Stimulated activated CD4-positive, alpha-beta T cell treated with anti-CD3 and anti-CD28 coated beads, Interleukin-15, amount 100 ng/mL, for 48 hours (primary cell): ENCODE results near the gene ZNF48.
A peak's percentile ranks its signal among the peaks of the same experiment; 100 is the strongest.

Experiments used
- DNase-seq, 2 donors: peaks; one replicate each; pipeline ENCODE4 v3.0.0-alpha.2; 2020; ENCODE audit warnings: low read depth in 2 of 2

The ZNF48 gene

DNA sequence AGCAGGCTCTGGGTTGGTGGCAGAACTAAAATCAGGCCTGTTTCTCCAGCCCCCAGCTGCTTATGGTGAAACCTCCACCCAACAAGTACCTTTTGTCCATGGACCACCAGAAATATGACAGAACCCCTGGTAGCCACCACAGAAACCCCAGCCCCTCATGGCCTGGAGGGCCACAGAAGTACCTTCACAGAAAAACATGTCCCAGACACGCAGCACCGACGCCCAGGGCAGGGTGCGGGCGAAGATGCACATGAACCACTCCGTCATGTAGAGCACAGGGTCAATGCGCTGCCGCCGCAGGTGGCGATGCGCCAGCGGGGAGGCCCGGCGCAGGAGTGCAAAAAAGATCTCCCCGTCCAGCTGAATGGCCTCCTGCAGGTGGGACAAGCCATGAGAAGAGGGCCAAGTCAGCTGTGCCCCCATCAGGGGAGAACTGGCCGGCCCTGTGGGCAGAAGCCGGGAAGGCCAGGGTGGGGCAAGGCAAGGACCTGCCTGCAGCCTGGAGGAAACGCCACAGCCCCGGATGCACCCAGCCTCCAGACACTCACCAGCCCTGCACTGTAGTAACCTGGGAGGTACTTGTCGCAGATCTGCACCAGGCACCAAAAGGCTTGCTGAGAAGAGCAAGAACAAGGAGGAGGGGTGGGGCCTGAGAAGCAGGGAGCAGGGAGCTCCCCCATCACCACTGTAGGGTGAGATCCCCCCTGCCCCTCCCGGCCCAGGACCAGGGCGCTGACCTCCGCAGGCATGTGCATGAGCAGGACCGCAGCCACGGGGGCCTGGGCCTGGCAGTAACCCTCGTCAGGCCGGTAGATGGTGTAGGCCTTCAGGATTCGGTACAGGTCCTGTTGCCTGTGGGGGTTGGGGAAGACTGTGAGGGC is 36.0 kb upstream of the ZNF48 start:
- no peak for DNase-seq

DNA sequence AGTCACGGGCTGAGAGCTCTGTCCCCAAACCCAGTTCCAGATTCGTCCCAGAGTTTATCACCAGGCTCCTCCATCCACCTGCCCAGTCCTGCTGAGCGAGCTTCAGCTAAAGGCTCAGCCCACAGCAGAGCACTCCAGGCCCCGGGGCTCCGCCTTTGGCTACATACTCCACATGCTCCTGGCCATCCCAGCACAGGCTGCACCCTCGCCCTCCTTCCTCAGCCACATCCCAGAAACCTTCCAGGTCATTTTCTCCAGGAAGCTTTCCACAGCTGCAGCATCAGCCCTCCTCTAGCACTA is 35.4 kb upstream of the ZNF48 start:
- DNase-seq, result no peak

DNA sequence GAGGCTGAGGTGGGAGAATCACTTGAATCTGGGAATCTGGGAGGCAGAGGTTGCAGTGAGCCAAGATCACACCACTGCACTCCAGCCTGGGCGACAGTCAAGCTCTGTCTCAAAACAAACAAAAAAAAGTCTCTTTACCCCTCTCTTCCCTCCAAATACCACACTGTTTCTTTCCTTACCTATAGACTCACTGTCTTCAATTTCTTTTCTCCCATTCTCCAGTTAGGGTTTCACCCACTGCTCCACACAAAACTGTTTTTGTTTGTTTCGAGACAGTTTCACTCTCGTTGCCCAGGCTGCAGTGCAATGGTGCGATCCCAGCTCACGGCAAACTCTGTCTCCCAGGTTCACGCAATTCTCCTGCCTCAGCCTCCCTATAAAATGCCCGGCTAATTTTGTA is 34.0 kb upstream of the ZNF48 start:
- no peak for DNase-seq

DNA sequence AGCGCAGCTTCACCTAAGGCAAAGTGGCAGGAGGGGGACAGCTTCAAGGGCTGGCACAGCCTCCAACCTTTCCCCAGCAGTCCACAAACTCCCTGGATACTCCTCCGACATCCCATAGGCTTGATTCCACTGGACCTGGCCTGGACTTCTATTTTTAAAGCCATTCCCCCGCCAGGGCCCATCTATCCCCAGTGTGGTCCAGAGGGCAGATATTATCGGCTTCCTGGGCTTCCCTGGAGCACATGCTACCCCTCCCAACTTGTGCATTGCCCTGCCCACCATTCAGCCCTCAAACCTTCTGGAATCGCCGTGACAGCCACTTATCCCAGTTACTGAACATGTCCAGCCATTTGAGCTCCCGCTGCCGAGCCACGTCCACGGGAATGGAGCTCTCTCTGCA is 30.0 kb upstream of the ZNF48 start:
- DNase-seq, result no peak

DNA sequence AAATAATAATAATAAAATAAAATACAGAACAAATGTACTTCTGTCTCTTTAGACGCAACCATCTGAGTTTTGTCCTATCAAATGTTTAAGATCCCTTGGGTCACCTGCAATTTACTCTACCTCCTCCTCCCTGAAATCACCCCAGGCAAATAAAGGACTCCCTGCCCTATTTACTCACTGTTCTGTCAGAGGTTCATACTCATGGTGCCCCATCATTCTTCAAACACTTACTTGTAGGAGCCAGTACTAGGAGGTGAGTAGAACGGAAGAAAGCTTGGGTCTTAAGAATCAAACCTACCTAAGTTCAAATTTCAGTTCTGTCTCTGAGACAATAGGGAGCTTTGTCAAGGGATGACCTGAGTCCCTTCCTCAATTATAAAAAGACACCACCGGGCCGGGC is 28.7 kb upstream of the ZNF48 start:
- no peak for DNase-seq

DNA sequence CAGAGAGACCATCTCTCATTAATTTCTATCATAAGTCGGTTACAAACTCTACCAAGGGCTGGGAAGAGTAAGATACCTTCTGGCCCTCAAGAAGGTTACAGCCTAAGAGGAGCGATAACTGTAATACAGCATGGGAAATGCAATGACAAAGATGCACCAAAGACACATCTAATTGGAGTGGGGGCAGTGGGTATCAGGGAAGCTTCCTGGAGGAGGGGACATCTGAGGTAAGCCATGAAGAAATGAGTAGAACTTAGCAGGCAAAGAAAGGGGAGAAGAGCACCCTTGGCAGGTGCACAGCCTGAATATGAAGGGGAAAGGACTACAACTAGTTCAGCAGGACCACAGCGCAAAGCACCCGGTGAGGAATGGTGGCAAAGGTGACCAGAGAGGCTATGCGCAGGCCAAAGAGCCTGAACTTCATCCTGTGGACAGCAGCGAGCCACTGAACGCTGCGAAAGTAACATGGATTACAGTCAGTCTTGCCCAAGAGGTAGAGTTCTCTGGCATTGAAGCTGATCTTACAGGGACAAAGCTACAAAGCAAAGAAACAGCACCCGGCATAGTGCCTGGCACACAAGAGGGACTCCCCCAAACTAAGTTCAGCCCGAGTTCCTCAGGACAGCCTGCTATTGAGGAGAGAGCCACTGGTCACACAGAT is 27.7 kb upstream of the ZNF48 start:
- DNase-seq, result no peak

DNA sequence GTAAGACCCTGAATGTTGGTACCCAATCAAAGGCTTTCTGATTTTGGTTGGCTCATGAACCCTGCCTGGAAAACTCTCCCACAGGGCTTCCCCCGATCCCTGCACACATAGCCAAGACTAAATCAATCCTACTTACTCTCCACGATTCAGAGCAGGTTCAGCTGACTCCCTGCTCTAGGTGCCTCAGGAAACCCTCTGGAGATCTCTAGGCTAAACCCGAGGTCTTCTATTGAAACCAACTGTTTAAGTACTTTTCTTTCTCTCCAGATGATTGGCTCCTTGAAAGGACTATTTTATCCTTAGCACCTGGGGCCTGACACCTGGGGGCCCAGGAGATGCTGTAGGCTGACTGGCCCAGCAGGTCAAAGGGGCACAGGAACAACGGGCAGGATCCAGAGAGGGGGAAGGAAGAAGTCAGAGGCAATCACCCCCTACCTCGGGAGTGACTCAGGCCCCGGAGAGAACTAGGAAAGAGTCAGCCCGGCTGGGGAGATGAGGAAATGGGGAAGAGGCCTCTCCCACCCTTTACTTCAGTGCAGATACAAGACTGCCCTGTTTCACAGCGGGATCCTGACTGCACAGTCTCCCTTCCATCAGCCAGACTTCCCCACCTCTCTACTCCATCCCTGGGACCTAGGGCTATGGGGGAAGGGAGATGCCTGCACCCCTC is 27.0 kb upstream of the ZNF48 start:
- DNase-seq, result no peak

DNA sequence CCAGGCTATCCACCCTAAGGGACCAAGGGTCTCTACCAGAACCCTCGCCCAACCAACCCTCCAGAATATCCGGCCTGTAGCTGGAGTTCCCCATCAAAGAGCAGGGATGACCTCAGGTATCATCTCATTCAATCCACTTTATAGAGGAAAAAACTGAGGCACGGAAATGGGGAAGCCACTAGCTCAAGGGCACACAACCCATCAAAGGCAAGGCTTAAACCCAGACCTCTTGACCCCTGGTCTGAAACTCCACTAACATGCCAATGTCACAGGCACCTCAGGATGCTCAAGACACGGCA is 26.5 kb upstream of the ZNF48 start:
- no peak for DNase-seq

DNA sequence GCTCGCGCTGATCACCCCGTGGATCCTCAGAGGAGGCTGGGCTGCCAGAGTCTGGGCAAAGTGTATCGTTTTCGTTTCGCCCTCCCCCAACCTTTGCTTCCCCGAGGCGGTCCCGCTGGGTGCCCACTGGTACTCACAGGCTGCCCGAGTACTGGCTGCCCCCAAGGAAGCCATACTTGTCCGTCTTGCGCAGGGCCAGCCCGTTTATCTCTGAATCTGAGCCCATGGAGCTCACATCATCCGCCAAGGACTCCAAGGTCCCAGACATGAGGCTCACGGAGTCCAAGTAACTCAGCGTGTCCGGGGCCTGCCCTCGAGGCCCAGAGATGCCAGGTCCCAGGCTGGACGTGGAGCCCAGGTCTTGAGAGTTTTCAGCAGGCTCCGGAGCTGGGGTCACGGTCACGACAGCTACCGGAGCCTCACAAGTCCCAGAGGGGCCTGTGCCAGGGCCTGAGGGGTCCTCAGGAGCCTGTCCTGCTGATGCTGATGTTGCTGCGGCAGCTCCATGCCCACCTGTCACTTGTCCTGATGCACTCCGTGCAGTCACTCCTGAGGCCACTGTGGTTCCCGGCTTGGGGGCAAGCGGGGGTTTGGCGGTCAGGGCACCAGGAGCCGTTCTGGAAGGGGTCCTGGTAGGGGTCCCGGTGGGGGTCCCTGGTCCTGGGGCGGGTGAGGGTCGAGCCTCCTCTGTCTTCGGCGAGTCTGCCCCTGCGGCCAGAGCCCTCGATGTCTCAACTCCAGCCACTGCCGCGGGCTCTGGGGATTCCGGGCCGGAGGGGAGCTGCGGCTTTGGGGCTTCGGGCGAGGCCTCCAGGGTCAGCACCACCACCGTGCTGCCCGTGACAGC is 25.9 kb upstream of the ZNF48 start:
- DNase-seq, result no peak

DNA sequence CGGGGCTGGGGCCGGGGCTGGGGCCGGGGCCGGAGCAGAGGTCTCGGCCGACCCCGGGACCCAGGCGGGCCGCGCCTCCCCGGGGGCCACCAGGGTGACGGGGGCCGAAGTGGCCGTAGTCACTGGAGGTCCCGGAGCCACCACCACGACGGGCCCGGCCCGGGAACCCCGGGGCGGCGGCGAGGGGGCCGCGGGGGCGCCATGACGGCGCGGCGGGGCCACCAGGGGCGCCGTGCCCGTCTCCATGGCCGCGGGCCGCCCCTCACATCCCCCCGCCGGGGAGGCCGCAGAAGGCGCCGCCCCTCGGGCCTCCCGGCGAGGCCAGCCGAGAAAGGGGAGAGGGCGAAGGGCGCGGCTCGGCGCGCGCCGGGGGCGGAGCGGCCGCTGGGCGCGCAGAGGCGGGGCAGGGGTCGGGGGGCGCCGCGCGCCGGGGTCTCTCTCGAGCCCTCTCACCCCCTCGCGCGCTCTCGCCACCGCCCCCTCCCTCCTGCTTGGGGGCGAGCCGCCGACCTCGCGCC is 25.2 kb upstream of the ZNF48 start:
- DNase-seq, result no peak

DNA sequence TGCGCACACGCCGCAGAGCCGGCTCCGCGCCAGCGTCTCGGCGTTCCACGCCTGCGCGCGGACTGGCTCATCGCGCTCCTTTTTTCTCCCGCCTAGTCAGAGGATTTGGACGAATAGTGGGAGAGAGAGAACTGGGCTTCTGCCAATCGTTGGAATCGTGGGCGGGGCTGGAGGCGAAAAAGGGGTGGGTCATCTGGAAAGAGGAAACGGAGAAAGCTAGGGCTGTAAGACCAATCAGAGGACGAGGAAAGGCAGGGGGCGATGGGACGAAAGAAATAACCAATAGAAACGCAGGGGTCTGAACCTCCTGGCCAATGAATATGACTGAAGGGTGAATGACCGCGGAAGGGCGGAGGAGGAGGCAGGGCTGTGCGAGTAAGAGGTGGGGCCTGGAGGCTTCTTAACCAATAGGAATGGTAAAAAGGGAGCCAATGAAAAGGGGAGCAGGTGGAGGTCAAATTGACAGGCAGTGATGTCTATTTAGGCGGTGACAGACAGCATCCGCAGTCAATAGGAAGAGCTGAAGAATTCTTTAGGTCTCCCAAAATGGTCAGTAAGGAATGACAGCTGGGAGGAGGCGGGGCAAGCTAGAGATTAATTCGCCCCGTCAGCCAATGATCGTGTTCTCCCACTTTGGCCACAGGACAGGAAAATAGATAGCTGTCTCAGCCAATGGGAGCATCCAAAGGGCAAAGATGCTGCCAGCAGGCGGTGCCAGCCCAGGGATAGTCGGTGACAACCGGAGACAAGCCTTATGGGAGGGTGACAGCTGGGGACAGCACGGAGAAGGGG is 24.6 kb upstream of the ZNF48 start, which contains the start of gene TBC1D10B:
Gene TBC1D10B (minus strand): TSS at position 39 of the 792 bp plus-strand sequence. CDS start 311 bp downstream, outside the sequence.
- peak; percentile 98 to 99 for DNase-seq

DNA sequence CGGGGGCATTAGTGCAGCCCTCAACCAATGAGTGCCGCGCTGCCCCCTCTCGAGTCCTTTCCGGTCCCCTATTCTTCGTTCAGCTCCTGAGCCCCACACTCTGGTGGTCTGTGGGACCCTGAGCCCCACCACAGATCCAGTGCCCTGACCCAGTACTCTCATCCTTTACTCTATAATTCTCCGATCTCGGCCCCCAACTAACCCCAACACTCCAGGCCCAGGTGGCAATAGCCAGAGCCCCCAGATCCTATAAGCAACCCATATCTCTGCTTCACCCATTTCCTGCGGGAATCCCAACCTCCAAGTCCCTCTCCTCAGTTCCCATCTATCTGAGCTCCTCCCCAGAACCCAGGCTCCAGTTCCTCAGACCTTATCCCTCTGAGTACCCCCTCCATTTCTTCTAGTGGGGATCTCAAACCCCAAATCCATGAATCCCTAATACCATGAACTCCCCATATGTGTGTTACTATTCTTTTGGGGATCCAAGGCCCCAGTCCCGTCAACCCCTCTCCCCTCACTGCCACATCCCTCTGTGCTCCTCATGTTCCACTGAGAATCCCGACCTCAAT is 23.9 kb upstream of the ZNF48 start:
- DNase-seq, result no peak

DNA sequence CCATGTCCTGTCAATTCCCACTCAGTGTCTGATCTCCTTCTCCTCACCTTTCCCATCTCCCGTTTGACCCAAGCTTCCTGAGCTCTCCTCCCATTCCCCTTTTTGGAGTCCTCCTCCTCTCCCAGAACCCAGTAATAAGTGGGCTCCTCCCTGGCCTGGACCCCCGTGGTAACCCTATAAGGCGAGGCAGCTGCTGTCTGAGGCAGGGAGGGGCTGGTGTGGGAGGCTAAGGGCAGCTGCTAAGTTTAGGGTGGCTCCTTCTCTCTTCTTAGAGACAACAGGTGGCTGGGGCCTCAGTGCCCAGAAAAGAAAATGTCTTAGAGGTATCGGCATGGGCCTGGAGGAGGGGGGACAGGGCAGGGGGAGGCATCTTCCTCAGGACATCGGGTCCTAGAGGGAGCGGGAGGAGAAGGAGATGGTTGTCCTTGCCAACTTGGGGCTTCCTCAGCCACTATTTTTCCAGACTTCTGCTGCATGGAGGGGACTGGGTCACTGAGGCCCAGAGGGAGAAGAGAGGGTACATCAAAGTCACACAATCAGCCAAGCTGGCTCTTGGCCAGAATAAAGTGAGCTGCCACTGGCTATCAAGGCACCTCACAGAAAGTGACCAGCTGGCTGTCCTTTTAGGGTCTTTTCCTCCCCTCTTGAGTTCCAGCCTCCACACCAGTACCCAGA is 23.0 kb upstream of the ZNF48 start:
- no peak for DNase-seq

DNA sequence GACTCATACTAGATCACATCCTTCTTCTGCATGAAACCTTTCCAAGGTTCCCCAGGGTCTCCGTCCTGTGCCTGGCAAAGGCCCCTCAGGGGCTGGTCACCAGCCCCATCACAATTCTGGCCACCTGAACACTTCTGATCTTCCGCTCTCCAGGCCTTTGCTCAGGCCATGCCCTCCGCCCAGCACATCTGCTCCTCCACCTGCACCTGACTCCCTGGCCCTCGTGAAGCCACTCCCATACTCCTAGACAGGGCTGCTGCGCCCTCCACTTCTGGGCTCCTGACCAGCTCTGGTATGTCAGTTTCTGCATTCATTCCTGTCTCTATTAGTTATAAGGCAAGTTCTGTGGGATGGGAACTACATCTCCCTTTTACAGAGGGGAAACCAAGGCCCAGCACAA is 22.5 kb upstream of the ZNF48 start:
- DNase-seq, result no peak

DNA sequence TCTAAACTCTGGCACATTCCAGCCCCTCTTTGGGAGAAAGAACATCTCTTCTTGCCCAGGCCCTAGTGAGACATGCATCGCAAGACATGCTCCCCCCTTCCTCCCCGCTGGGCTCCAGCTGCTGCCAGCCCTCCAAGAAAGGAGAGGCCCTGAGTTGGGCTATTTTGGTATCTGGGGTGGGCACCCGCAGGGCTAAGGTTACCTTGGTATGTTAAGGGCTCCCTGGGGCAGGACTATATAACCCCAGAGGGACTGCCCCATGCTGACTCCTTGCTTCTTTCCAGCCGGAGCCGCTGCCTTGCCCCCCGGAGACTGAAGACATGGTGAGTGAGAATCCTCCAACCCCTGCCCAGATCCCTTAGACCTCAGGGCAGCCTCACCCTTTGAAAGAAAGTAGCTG is 20.7 kb upstream of the ZNF48 start, which contains the start of gene MYL11:
Gene MYL11 (plus strand): TSS at position 265 of the 400 bp plus-strand sequence. CDS start 56 bp downstream, at position 321.
- no peak for DNase-seq

DNA sequence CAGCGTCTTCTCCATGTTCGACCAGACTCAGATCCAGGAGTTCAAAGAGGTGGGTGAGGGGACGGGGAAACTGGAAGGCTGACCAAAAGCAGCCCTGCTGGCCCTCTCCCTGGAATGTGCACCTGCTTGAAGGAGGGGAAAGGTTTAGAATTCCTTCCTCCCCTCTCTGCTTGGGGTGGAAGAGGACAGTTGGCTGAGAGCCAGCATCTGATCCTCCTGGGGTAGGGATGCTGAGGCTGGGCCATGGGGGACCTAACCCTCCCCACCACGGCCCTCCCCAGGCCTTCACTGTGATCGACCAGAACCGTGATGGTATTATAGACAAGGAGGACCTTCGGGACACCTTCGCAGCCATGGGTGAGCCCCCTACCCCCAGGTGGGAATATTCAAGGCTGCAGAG is 19.4 kb upstream of the ZNF48 start:
- DNase-seq, result no peak

DNA sequence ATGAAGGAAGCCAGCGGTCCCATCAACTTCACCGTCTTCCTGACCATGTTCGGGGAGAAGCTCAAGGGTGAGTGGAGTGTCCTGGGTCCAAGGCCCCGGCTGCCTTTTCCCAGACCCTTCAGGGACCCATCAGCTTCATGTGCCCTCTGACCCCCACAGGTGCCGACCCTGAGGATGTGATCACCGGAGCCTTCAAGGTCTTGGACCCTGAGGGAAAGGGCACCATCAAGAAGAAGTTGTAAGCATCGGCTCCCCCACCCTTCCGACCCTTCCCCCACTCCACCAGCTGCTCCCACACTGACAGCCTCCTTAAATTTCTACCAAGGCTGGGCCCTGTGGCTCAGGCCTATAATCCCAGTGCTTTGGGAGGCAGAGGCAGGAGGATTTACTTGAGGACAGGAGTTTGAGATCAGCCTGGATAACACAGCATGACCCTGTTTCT is 18.7 kb upstream of the ZNF48 start:
- no peak for DNase-seq

DNA sequence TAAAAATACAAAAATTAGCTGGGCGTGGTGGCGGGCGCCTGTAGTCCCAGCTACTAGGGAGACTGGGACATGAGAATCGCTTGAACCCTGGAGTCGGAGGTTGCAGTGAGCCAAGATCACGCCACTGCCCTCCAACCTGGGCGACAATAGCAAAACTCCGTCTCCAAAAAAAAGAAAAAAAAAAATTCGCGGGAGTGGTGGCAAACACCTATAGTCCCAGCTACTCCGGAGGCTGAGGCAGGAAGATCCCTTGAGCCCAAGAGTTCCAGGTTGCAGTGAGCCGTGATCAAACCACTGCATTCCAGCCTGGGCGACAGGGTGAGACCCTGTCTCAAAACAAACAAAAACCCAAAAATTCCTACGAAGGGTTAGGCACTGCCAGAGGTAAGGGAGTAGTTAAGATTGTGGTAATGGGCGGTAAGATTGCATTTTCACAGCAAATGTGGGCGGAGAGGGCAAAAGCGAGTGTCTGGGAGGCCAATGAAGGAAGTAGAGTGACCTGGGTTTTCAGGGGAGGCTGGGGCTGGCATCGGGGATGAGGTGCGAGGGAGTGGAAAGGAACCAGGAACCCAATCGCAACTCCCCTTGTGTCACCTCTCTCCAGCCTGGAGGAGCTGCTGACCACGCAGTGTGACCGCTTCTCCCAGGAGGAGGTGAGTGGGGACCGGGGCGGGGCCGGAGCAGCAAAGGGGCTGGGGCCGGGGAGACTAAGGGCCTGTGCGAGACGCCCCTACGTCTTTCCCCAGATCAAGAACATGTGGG is 18.0 kb upstream of the ZNF48 start:
- no peak for DNase-seq

DNA sequence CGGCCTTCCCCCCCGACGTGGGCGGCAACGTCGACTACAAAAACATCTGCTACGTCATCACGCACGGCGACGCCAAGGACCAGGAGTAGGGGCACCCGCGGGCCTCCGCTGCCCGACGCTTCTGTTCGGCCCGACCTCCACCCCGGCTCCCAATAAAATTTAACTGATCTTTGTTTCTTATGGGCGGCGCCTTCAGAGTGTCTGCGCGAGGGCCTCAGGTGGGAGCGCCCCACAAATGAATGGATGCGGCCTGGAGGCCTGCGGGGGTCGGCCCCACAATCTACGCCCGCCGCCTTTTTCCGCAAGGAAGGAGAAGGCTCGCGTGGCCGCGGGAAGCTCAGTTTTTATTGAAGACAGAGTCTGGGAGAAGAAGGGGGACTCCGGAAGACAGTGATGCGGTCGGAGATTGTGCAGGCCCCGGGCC is 17.4 kb upstream of the ZNF48 start:
- DNase-seq, result peak; percentile 81 to 83
